SK-N-SH treated with all-trans-retinoic acid at 6 μM for 48 hours (cell line): ENCODE data around the gene KCTD5.

Experiments
- ATAC-seq: fragments of 200-7000 bp; cut with Tn5 transposase; 3 replicates; pipeline ENCODE4 v1.9.1; 2020; ENCODE audit warnings: mild to moderate bottlenecking, moderate library complexity
- ARNTL ChIP-seq: fragments of 450-650 bp; formaldehyde crosslinking; IDR thresholded peaks from 2 replicates; pipeline ENCODE4 v1.5.0; 2020; ENCODE audit warnings: low read depth, mild to moderate bottlenecking, moderate library complexity, borderline replicate concordance
- BACH2 ChIP-seq: fragments of 250-450 bp; sonication (Bioruptor Pico); IDR thresholded peaks from 2 replicates; pipeline ENCODE4 v1.9.0; 2021; ENCODE audit warnings: mild to moderate bottlenecking, borderline replicate concordance
- CSDC2 ChIP-seq: fragments of 250-450 bp; sonication (Bioruptor Pico); IDR thresholded peaks from 2 replicates; pipeline ENCODE4 v1.5.0; 2020; ENCODE audit warnings: mild to moderate bottlenecking, moderate library complexity
- CSRNP3 ChIP-seq: fragments of 250-450 bp; sonication (Bioruptor Pico); IDR thresholded peaks from 2 replicates; pipeline ENCODE4 v1.5.1; 2021; ENCODE audit warnings: mild to moderate bottlenecking, moderate library complexity
- ESRRG ChIP-seq: fragments of 250-450 bp; sonication (Bioruptor Pico); IDR thresholded peaks from 2 replicates; pipeline ENCODE4 v1.6.1; 2021; ENCODE audit warnings: mild to moderate bottlenecking
- GLIS3 ChIP-seq: fragments of 250-450 bp; sonication (Bioruptor Pico); IDR thresholded peaks from 2 replicates; pipeline ENCODE4 v1.5.0; 2020; ENCODE audit warnings: mild to moderate bottlenecking, moderate library complexity
- ISL1 ChIP-seq: fragments of 250-450 bp; sonication (Bioruptor Pico); IDR thresholded peaks from 2 replicates; pipeline ENCODE4 v2.1.2; 2022; ENCODE audit warnings: mild to moderate bottlenecking, moderate library complexity
- PATZ1 ChIP-seq: fragments of 250-450 bp; sonication (Bioruptor Pico); IDR thresholded peaks from 2 replicates; pipeline ENCODE4 v1.8.0; 2020; ENCODE audit warnings: mild to moderate bottlenecking, moderate library complexity, borderline replicate concordance
- POU6F1 ChIP-seq: fragments of 250-450 bp; sonication (Bioruptor Pico); IDR thresholded peaks from 2 replicates; pipeline ENCODE4 v1.8.0; 2021; ENCODE audit warnings: low read depth, mild to moderate bottlenecking, moderate library complexity, borderline replicate concordance
- PPARA ChIP-seq: fragments of 250-450 bp; sonication (Bioruptor Pico); IDR thresholded peaks from 2 replicates; pipeline ENCODE4 v1.5.0; 2020; ENCODE audit warnings: mild to moderate bottlenecking, borderline replicate concordance
- RARB ChIP-seq: fragments of 250-450 bp; sonication (Bioruptor Pico); IDR thresholded peaks from 2 replicates; pipeline ENCODE4 v1.8.0; 2021; ENCODE audit warnings: mild to moderate bottlenecking, moderate library complexity
- SNAI2 ChIP-seq: fragments of 250-450 bp; sonication (Bioruptor Pico); IDR thresholded peaks from 2 replicates; pipeline ENCODE4 v1.5.0; 2020; ENCODE audit warnings: mild to moderate bottlenecking, moderate library complexity
- TOX ChIP-seq: fragments of 250-450 bp; sonication (Bioruptor Pico); IDR thresholded peaks from 2 replicates; pipeline ENCODE4 v1.8.0; 2021; ENCODE audit warnings: mild to moderate bottlenecking, moderate library complexity, borderline replicate concordance
- TSHZ2 ChIP-seq: fragments of 250-450 bp; sonication (Bioruptor Pico); IDR thresholded peaks from 2 replicates; pipeline ENCODE4 v1.5.0; 2020; ENCODE audit warnings: mild to moderate bottlenecking, moderate library complexity
- ZC3H10 ChIP-seq: fragments of 250-450 bp; sonication (Bioruptor Pico); IDR thresholded peaks from 2 replicates; pipeline ENCODE4 v1.5.1; 2021; ENCODE audit warnings: mild to moderate bottlenecking, moderate library complexity
- ZFP3 ChIP-seq: fragments of 250-450 bp; sonication (Bioruptor Pico); IDR thresholded peaks from 2 replicates; pipeline ENCODE4 v1.5.0; 2020; ENCODE audit warnings: mild to moderate bottlenecking, moderate library complexity
- ZFP30 ChIP-seq: fragments of 450-650 bp; formaldehyde crosslinking; IDR thresholded peaks from 2 replicates; pipeline ENCODE4 v1.5.0; 2022; ENCODE audit warnings: mild to moderate bottlenecking, moderate library complexity
- ZNF565 ChIP-seq: fragments of 450-650 bp; formaldehyde crosslinking; conservative IDR thresholded peaks from 2 replicates; pipeline ENCODE4 v1.5.0; 2020; ENCODE audit warnings: low read depth, mild to moderate bottlenecking, moderate library complexity
- ZNF70 ChIP-seq: fragments of 450-650 bp; formaldehyde crosslinking; IDR thresholded peaks from 2 replicates; pipeline ENCODE4 v1.5.0; 2020; ENCODE audit warnings: mild to moderate bottlenecking, moderate library complexity
- ZNF8 ChIP-seq: fragments of 450-650 bp; formaldehyde crosslinking; IDR thresholded peaks from 2 replicates; pipeline ENCODE4 v1.5.0; 2020; ENCODE audit warnings: mild to moderate bottlenecking, moderate library complexity

The KCTD5 gene

GRCh38 chr16:2749476-2749875 lies 67.2 kb downstream of the KCTD5 start:
- ATAC-seq = no peak
- TF ChIP-seq ZNF70 = no peak
- TF ChIP-seq ARNTL (CRISPR knock-in tag) = no peak
- no peak for TF ChIP-seq CSRNP3
- TF ChIP-seq CSDC2 = no peak
- no peak for TF ChIP-seq PPARA (CRISPR knock-in tag)
- TF ChIP-seq ZNF8 (CRISPR knock-in tag) = no peak
- no peak for TF ChIP-seq TSHZ2 (CRISPR knock-in tag)
- no peak for TF ChIP-seq ZFP3 (CRISPR knock-in tag)

- TF ChIP-seq POU6F1 (CRISPR knock-in tag) (no peak), TOX (CRISPR knock-in tag) (no peak), SNAI2 (CRISPR knock-in tag) (no peak), GLIS3 (CRISPR knock-in tag) (no peak), BACH2 (CRISPR knock-in tag) (no peak)
- TF ChIP-seq, all 23 proteins: peak for 0
- ATAC-seq = no peak
Observed at GRCh38 chr16:2749936-2750335, 67.6 kb downstream of the KCTD5 start.

- no peak for ATAC-seq
- TF ChIP-seq SNAI2 (CRISPR knock-in tag) = no peak
- no peak for TF ChIP-seq PATZ1 (CRISPR knock-in tag)
- no peak for TF ChIP-seq RARB (CRISPR knock-in tag)
- TF ChIP-seq PPARA (CRISPR knock-in tag) = no peak
- TF ChIP-seq ISL1 (CRISPR knock-in tag) = no peak
- no peak for TF ChIP-seq ZFP3 (CRISPR knock-in tag)
- TF ChIP-seq ZNF8 (CRISPR knock-in tag) = no peak
- TF ChIP-seq ZFP30 (CRISPR knock-in tag) = no peak
- TF ChIP-seq ZNF565 (CRISPR knock-in tag) = no peak
- no peak for TF ChIP-seq CSDC2
- no peak for TF ChIP-seq ARNTL (CRISPR knock-in tag)
- TF ChIP-seq ZNF70 = no peak
- no peak; the same call in 1 of the 2 replicates for TF ChIP-seq ESRRG (CRISPR knock-in tag)
- TF ChIP-seq POU6F1 (CRISPR knock-in tag) = no peak
- no peak for TF ChIP-seq ZC3H10 (CRISPR knock-in tag)
Observed at GRCh38 chr16:2751577-2752034, 69.3 kb downstream of the KCTD5 start.
